ENCODE results near the gene PGF. TPM values are rescaled to one million over a fixed set of nuclear protein-coding genes. Genes with fewer than 3 reads are reported as not detected.

The PGF gene
- polyA plus RNA-seq, 3 donors = 0.03 TPM; not detected in 2

- WGBS (ENCODE audit: insufficient coverage) = 43% methylated on average over 7 of the region's 12 CpGs
- no peak overlapping the region for H2AFZ ChIP-seq (ENCODE audit: insufficient read depth, low read depth, low read length, poor library complexity, severe bottlenecking)
- no peaks in the 10 kb centered on the region for H3K4me1 Mint-ChIP-seq
- no peaks in the 10 kb centered on the region for H3K27me3 ChIP-seq (ENCODE audit: control insufficient read depth in 2 of 2, insufficient read depth in 2 of 2, low read length in 2 of 2)
- peaks cover 0 to 6% (median 1%) of the 10 kb centered on the region in 3 donors for H3K27me3 Mint-ChIP-seq (ENCODE audit: low read depth in 3 of 3)
- peaks cover 25 to 36% of the 10 kb centered on the region in 2 donors for H3K36me3 ChIP-seq (replicated peaks in 1 of 2; ENCODE audit: control insufficient read depth in 1 of 2, insufficient read depth in 2 of 2, low read length in 2 of 2)
- DNase-seq = no peak
- peaks cover 7% of the 10 kb centered on the region for H4K20me1 ChIP-seq (ENCODE audit: insufficient read depth, low read length)
- H3K9ac ChIP-seq (ENCODE audit: insufficient read depth, low read length, poor library complexity, severe bottlenecking) = no peak overlapping the region
- peak; percentile 17 for TF ChIP-seq CTCF (IDR thresholded peaks at IDR 0.05)
- H3K9me3 ChIP-seq (replicated peaks in 1 of 2; ENCODE audit: control insufficient read depth in 1 of 2, insufficient read depth in 1 of 2, low read length in 2 of 2) = no peaks in the 10 kb centered on the region
- no peak overlapping the region for H3K4me2 ChIP-seq (replicated peaks; ENCODE audit: extremely low read depth, low read length, poor library complexity, severe bottlenecking)
- H3K4me1 ChIP-seq (ENCODE audit: control insufficient read depth in 1 of 2, insufficient read depth in 2 of 2, low read length in 2 of 2) = no peaks in the 10 kb centered on the region
- peak overlapping the region in 3 of 7 donors; percentile 13 to 69 (median 19) for H3K27ac Mint-ChIP-seq
- H3K79me2 ChIP-seq (ENCODE audit: insufficient read depth, low read length) = no peaks in the 10 kb centered on the region
- no peaks in the 10 kb centered on the region for H3K9me3 Mint-ChIP-seq
- no peak overlapping the region for H3K4me3 Mint-ChIP-seq
- intact Hi-C loops (cut with micrococcal nuclease) = loop anchor here (5.0 kb wide), 1 partner anchor 300 kb away; no protein-coding TSS in a partner anchor
- H3K4me3 ChIP-seq (replicated peaks in 1 of 3; ENCODE audit: low read depth in 2 of 3, low read length in 3 of 3) = no peak overlapping the region
- H3K27ac ChIP-seq (ENCODE audit: low read depth in 1 of 2, low read length in 2 of 2) = no peak overlapping the region
- peaks cover 28 to 35% of the 10 kb centered on the region in 2 donors for H3K36me3 Mint-ChIP-seq
Measured at GRCh38 chr14:74906925-74907521, 48.4 kb downstream of the PGF start.

DNA sequence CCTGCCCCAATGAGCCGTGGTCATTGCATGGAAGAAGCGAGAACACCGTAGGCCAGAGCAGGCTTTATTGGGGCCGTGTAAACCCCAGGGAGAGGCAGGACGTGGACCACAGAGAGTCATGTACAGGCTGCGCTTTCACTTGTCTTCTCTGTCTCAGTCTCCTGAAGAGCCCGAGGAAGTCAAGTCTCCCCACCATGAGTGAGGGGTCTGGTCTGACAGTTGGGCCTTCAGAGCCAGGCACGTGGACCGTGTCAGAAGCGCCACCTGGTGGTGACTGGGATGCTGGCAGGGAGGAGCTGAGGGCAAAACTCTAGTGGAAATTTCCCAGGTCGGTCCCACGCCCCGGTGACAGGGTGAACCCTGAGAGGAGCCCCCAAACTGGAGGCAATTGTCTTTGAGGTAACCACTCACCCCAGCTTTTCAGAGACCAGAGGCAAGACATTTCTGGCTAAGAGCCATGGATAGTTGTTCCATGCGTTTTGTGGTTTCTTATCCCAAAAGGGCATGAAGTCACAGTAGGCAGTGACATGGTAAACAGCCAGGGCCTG, 49.7 kb downstream of the PGF start:
- intact Hi-C loops (cut with micrococcal nuclease) = loop anchor here (2.0 to 5.0 kb wide), 2 partner anchors 45 to 298 kb away; no protein-coding TSS in a partner anchor

More for the DNA sequence above, 49.7 kb downstream of the PGF start:
- H3K4me1 ChIP-seq (ENCODE audit: control insufficient read depth in 1 of 2, insufficient read depth in 2 of 2, low read length in 2 of 2) = no peaks in the 10 kb centered on the region
- no peaks in the 10 kb centered on the region for H3K27me3 ChIP-seq (ENCODE audit: control insufficient read depth in 2 of 2, insufficient read depth in 2 of 2, low read length in 2 of 2)
- H3K9ac ChIP-seq (ENCODE audit: insufficient read depth, low read length, poor library complexity, severe bottlenecking) = no peak overlapping the region
- DNase-seq = peak; percentile 49 to 67 (median 56)
- H3K36me3 ChIP-seq (replicated peaks in 1 of 2; ENCODE audit: control insufficient read depth in 1 of 2, insufficient read depth in 2 of 2, low read length in 2 of 2) = peaks cover 38 to 50% of the 10 kb centered on the region in 2 donors
- no peak overlapping the region for H3K4me3 ChIP-seq (replicated peaks in 1 of 3; ENCODE audit: low read depth in 2 of 3, low read length in 3 of 3)
- H3K9me3 Mint-ChIP-seq = no peaks in the 10 kb centered on the region
- H3K27me3 Mint-ChIP-seq (ENCODE audit: low read depth in 3 of 3) = peaks cover 0 to 6% (median 1%) of the 10 kb centered on the region in 3 donors
- H2AFZ ChIP-seq (ENCODE audit: insufficient read depth, low read depth, low read length, poor library complexity, severe bottlenecking) = no peak overlapping the region
- H3K4me3 Mint-ChIP-seq = no peak overlapping the region
- peak; percentile 92 for TF ChIP-seq CTCF (IDR thresholded peaks at IDR 0.05)
- 39% methylated on average over 14 of the region's 14 CpGs for WGBS (ENCODE audit: insufficient coverage)
- peak overlapping the region in 1 of 2 donors; percentile 15 for H3K27ac ChIP-seq (ENCODE audit: low read depth in 1 of 2, low read length in 2 of 2)
- peak overlapping the region in 2 of 7 donors; percentile 43 to 83 for H3K27ac Mint-ChIP-seq
- no peaks in the 10 kb centered on the region for H3K9me3 ChIP-seq (replicated peaks in 1 of 2; ENCODE audit: control insufficient read depth in 1 of 2, insufficient read depth in 1 of 2, low read length in 2 of 2)
- no peaks in the 10 kb centered on the region for H3K4me1 Mint-ChIP-seq
- no peak overlapping the region for H3K4me2 ChIP-seq (replicated peaks; ENCODE audit: extremely low read depth, low read length, poor library complexity, severe bottlenecking)
- H3K79me2 ChIP-seq (ENCODE audit: insufficient read depth, low read length) = no peaks in the 10 kb centered on the region
- peaks cover 42 to 48% of the 10 kb centered on the region in 2 donors for H3K36me3 Mint-ChIP-seq
- H4K20me1 ChIP-seq (ENCODE audit: insufficient read depth, low read length) = peaks cover 7% of the 10 kb centered on the region
